Central memory CD8-positive, alpha-beta T cell (primary cell): ENCODE measurements around the gene ZNF483.
"Not testable (repeated sequence)": the region's sequence is repeated elsewhere in the genome, so short reads cannot be mapped to it uniquely, and the experiment has no call there.

ENCODE experiments used
- ATAC-seq: fragments of 150-1000 bp; cut with Tn5 transposase; replicated peaks from 2 replicates; pipeline ENCODE4 v1.10.0; 2022; ENCODE audit warnings: mild to moderate bottlenecking, moderate FRiP score, moderate number of reproducible peaks; ENCODE audit not compliant: poor library complexity, severe bottlenecking; ENCODE audit errors: extremely low read depth
- DNase-seq, 2 donors: peaks; one replicate each; pipeline ENCODE4 v3.0.0; 2021; ENCODE audit warnings: low spot score in 2 of 2
- H3K27ac Mint-ChIP-seq: one replicate; pipeline ENCODE4 v1.8.0; 2022; ENCODE audit warnings: low read depth, mild to moderate bottlenecking, moderate library complexity, mixed read lengths
- H3K27me3 Mint-ChIP-seq: one replicate; pipeline ENCODE4 v1.8.0; 2022; ENCODE audit warnings: mixed read lengths
- H3K36me3 Mint-ChIP-seq: one replicate; pipeline ENCODE4 v1.8.0; 2022; ENCODE audit warnings: mild to moderate bottlenecking, moderate library complexity, mixed read lengths; ENCODE audit not compliant: insufficient read depth
- H3K4me1 Mint-ChIP-seq: one replicate; pipeline ENCODE4 v1.8.0; 2022; ENCODE audit warnings: mixed read lengths
- H3K4me3 Mint-ChIP-seq: one replicate; pipeline ENCODE4 v1.8.0; 2022; ENCODE audit warnings: mild to moderate bottlenecking, moderate library complexity, mixed read lengths
- H3K9me3 Mint-ChIP-seq: one replicate; pipeline ENCODE4 v1.8.0; 2022; ENCODE audit warnings: mixed read lengths

The ZNF483 gene

DNA sequence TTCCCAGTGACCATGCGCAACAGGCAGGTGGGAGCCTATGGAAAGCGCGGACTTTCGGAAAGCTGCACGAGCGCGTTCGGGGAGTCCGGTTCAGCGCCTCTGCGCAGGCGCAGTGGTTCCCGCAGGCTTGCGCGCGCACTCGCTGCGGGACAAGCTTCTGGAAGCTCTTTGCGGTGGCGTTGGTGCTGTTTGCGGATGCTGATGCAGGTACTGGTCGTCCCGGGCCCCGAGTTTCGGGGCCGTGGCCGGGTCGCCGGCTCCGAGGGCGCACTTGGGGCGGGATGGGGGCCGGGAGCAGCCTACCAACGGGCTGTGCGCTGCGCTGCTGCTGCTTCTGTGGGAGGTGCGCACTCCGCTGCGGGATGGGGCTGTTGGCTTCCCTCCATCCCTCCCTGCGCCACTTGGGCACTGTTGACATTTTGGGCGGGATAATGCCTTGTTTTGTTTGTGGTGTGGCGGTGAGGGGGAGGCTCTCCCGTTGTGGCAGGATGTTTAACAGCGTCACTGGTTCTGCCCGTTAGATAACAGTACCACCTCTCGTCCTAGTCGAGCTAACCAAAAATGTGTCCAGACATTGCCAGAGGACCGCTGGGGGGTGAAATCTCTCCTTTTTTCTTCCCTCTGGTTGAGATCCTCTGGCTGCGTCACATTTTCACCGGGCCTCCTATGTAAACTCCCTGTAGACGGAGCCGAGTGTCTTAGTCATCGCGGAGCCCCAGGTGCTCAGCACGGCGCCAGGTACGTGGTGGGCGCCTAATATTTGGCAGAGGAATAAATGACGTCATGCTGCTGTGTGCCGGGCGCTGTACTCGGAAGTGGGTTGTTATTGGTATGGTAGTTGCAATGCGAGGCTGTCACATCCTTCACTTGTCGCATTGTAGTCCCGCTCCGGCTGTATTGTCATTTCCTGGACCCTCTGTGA, at the start of gene ZNF483:
TSS of gene ZNF483 (plus strand) at position 124 of the 922 bp plus-strand sequence. CDS start 2,217 bp downstream, outside the sequence.
- ATAC-seq, result peak; percentile 92
- Mint-ChIP-seq H3K4me3 (peak within 1 kb of the TSS; percentile 87), H3K4me1 (peaks cover 11% of the 10 kb centered on the region), H3K27ac (peak within 1 kb of the TSS; percentile 90), H3K36me3 (peaks cover 13% of the 10 kb centered on the region), H3K9me3 (no peaks in the 10 kb centered on the region), H3K27me3 (no peaks in the 10 kb centered on the region)
- DNase-seq, result peak; percentile 41 to 59

DNA sequence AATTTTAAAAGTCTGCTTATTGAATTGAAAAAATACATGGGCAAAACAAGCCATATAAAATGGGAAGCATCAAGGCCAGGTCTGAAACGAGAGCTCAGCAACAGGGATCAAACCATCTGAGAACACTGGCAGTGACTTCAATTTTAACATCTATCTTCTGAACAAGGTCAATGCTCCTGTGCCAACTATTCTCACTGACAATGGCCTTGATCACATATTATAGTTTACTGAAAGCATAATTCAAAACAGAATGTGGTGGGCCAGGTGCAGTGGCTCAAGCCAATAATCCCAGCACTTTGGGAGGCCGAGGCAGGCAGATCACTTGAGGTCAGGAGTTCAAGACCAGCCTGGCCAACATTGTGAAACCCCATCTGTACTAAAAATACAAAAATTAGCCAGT, 49.8 kb upstream of the ZNF483 start:
- H3K4me3 Mint-ChIP-seq, result no peak overlapping the region
- H3K27me3 Mint-ChIP-seq, result no peaks in the 10 kb centered on the region
- peaks cover 51% of the 10 kb centered on the region for H3K4me1 Mint-ChIP-seq
- DNase-seq (no peak), ATAC-seq (no peak)
- H3K36me3 Mint-ChIP-seq, result peaks cover 4% of the 10 kb centered on the region
- no peak overlapping the region for H3K27ac Mint-ChIP-seq
- H3K9me3 Mint-ChIP-seq, result no peaks in the 10 kb centered on the region

GRCh38 chr9:111477677-111478076, 47.3 kb upstream of the ZNF483 start:
- H3K4me1 Mint-ChIP-seq, result peaks cover 57% of the 10 kb centered on the region

GRCh38 chr9:111481885-111482636, 42.9 kb upstream of the ZNF483 start:
- no peaks in the 10 kb centered on the region for H3K9me3 Mint-ChIP-seq
- H3K4me1 Mint-ChIP-seq, result peaks cover 35% of the 10 kb centered on the region
- ATAC-seq, result no peak
- DNase-seq, result no peak
- H3K27me3 Mint-ChIP-seq, result no peaks in the 10 kb centered on the region
- H3K27ac Mint-ChIP-seq, result peak overlapping the region; percentile 39
- H3K36me3 Mint-ChIP-seq, result peaks cover 4% of the 10 kb centered on the region
- peak overlapping the region; percentile 83 for H3K4me3 Mint-ChIP-seq

More at GRCh38 chr9:111477677-111478076, 47.3 kb upstream of the ZNF483 start:
- ATAC-seq, result no peak
- H3K27ac Mint-ChIP-seq, result no peak overlapping the region
- H3K9me3 Mint-ChIP-seq, result no peaks in the 10 kb centered on the region
- no peak overlapping the region for H3K4me3 Mint-ChIP-seq
- H3K27me3 Mint-ChIP-seq, result no peaks in the 10 kb centered on the region
- peaks cover 2% of the 10 kb centered on the region for H3K36me3 Mint-ChIP-seq
- no peak for DNase-seq

- Mint-ChIP-seq H3K27ac (peak overlapping the region; percentile 39), H3K36me3 (peaks cover 2% of the 10 kb centered on the region), H3K4me3 (peak overlapping the region; percentile 83), H3K9me3 (no peaks in the 10 kb centered on the region), H3K4me1 (peaks cover 27% of the 10 kb centered on the region), H3K27me3 (peaks cover 6% of the 10 kb centered on the region)
- ATAC-seq, result peak; percentile 44
- peak; percentile 29 to 33 for DNase-seq
Observed at GRCh38 chr9:111482694-111483438, 42.1 kb upstream of the ZNF483 start.

DNA sequence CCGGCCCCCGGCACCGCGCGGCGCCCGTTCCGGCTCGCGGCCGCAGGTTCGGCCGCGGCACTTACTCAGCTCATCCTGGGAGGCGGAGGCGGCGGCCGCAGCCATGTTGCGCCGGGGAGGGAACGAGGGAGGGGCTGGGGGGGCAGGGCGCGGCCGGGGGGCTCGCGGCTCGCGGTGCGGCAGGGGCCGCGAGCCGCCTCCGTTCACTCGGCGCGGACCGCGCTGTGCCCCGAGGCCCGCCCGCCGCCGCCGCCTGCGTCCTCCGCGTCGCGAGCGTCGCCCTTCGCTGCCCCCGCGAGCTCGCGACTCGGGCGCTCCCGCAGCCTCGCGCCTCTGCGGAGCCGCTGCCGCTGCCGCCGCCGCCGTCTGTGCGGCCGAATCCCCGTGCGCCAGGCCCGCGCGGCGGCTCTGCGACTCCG, 41.5 kb upstream of the ZNF483 start:
- ATAC-seq (peak; percentile 42), DNase-seq (no peak)
- Mint-ChIP-seq H3K36me3 (peaks cover 2% of the 10 kb centered on the region), H3K4me3 (peak overlapping the region; percentile 76), H3K4me1 (peaks cover 25% of the 10 kb centered on the region), H3K27ac (no peak overlapping the region), H3K9me3 (no peaks in the 10 kb centered on the region), H3K27me3 (peaks cover 10% of the 10 kb centered on the region)

- ATAC-seq (peak; percentile 62), DNase-seq (peak; percentile 43 to 47)
- H3K9me3 Mint-ChIP-seq, result no peaks in the 10 kb centered on the region
- H3K4me3 Mint-ChIP-seq, result peak within 1 kb of the TSS; percentile 83
- H3K27ac Mint-ChIP-seq, result peak within 1 kb of the TSS; percentile 69
- peaks cover 10% of the 10 kb centered on the region for H3K27me3 Mint-ChIP-seq
- peaks cover 20% of the 10 kb centered on the region for H3K4me1 Mint-ChIP-seq
- peaks cover 2% of the 10 kb centered on the region for H3K36me3 Mint-ChIP-seq
Observed at GRCh38 chr9:111483858-111484571, 41.0 kb upstream of the ZNF483 start, which contains the start of gene ECPAS. Gene ECPAS (minus strand): TSS chr9:111484383. CDS start chr9:111472918, 11,465 bp downstream.

GRCh38 chr9:111484572-111484894, 40.4 kb upstream of the ZNF483 start:
- peaks cover 20% of the 10 kb centered on the region for H3K4me1 Mint-ChIP-seq
- no peaks in the 10 kb centered on the region for H3K9me3 Mint-ChIP-seq
- peak overlapping the region; percentile 69 for H3K27ac Mint-ChIP-seq
- peak; percentile 3 for ATAC-seq
- peak overlapping the region; percentile 76 for H3K4me3 Mint-ChIP-seq
- DNase-seq, result no peak
- H3K27me3 Mint-ChIP-seq, result peaks cover 10% of the 10 kb centered on the region
- H3K36me3 Mint-ChIP-seq, result peaks cover 2% of the 10 kb centered on the region

GRCh38 chr9:111497196-111497595, 27.8 kb upstream of the ZNF483 start:
- peaks cover 18% of the 10 kb centered on the region for H3K27me3 Mint-ChIP-seq
- not testable (repeated sequence) for H3K4me1 Mint-ChIP-seq, H3K27ac Mint-ChIP-seq, DNase-seq, H3K9me3 Mint-ChIP-seq, H3K36me3 Mint-ChIP-seq, H3K4me3 Mint-ChIP-seq, ATAC-seq

GRCh38 chr9:111501005-111501562, 23.9 kb upstream of the ZNF483 start:
- DNase-seq, result no peak
- no peaks in the 10 kb centered on the region for H3K4me1 Mint-ChIP-seq
- no peaks in the 10 kb centered on the region for H3K36me3 Mint-ChIP-seq
- no peak for ATAC-seq
- H3K27ac Mint-ChIP-seq, result no peak overlapping the region
- no peaks in the 10 kb centered on the region for H3K9me3 Mint-ChIP-seq
- no peak overlapping the region for H3K4me3 Mint-ChIP-seq
- peaks cover 32% of the 10 kb centered on the region for H3K27me3 Mint-ChIP-seq

DNA sequence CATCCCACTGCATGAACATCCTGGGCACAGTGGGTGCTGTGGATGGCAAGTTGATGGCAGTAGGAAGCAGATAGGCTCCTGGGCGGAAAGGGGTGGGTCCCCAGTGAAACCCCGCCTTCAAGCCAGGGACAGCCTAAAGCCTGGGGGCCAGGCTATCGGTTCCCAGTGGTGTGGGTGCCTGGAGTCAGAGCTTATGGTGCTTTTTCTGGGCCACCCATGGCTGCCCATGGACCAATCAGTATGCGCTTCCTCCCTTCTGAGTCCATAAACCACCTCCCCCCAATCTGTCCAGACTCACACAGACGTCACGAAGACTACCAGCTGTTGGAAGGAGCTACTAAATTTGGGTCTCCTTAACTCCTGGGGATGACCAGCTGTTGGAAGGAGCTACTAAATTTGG, 23.3 kb upstream of the ZNF483 start:
- ATAC-seq (no peak), DNase-seq (no peak)
- Mint-ChIP-seq H3K36me3 (no peaks in the 10 kb centered on the region), H3K4me1 (no peaks in the 10 kb centered on the region), H3K4me3 (no peak overlapping the region), H3K27ac (no peak overlapping the region), H3K9me3 (no peaks in the 10 kb centered on the region), H3K27me3 (peaks cover 32% of the 10 kb centered on the region)
